Left lobe of liver (tissue), 2 donors: ENCODE data around the gene CYP11A1. TPM values are rescaled to one million over a fixed set of nuclear protein-coding genes. Genes with fewer than 3 reads are reported as not detected.

Source experiments
- ATAC-seq: fragments of 200-7000 bp; cut with Tn5 transposase; one replicate; pipeline ENCODE4 v1.9.1; 2020; ENCODE audit warnings: mild to moderate bottlenecking, moderate library complexity
- DNase-seq: peaks from one replicate; pipeline ENCODE4 v3.0.0-alpha.2; 2020; ENCODE audit warnings: low spot score
- total RNA-seq: library from RNA; stranded (reverse); gene quantifications from one replicate; pipeline ENCODE4 v1.2.1, GENCODE V29; 2021
- donor health status: DM: no; HTN: no; CAD: no; lungs with moderate emphysema.
- donor health status: DM: no; HTN: yes; CAD: no.

The CYP11A1 gene
- total RNA-seq, 1 donor from 2014 or later = 3.0 TPM

DNA sequence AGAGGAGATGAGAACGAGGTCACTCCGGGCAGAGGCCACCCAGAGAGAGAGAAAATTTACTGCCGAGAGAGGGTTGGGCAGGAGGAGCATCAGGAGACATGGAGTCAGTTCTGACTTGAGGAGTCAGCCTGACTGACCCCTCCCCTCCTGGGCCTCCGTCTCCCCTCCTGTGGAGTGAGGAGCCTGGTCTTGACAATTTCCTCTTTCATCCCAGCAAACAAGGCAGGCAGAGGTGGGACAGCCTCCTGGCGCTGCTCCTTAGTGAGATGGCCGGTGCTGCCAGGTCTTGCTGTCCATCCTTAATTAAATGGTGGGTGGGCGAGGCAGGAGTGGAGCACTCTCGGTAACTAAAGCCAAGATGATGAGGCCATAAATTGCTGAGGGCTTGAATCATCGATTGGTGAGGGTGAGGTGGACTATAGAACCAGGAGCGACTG lies 60.6 kb downstream of the CYP11A1 start:
- no peak for ATAC-seq
- no peak for DNase-seq

DNA sequence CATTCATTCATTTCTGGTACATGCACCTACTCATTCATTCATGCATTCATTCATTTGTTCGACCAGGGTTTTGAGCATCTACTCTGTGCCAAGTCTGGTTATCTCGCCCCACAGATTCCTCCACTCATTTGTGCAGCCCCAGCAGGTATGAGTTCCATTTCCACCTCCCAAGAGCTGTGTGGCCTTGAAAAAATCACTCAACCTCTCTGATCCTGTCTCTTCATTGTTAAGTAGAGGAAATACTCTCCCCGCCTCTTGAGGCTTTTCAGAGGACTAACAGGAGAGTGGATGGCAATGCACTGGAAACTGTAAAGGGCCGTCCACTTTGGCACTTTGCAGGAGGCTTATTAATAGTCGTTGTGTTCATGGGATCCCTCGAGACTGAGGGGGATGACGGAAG lies 61.8 kb downstream of the CYP11A1 start:
- ATAC-seq (no peak), DNase-seq (no peak)

DNA sequence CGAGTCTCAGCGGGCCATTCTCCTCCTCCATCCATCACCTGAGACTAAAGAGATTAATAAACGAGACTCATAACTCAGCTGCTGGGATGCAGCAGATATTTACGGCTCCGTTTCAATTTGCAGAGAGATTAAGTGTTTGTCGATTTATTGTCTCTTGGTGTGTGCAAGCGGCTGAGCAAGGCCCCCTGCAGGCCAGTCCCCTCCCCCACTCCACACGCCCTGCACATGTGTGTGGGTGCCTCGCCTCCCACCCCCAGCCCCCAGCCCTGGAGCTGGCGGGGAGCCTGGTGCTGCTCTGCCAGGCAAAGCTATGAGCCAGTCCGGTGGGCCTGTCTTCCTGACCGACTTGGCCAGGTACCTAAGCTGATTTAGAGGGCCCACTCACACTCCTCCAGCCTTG lies 63.0 kb downstream of the CYP11A1 start:
- DNase-seq (no peak), ATAC-seq (no peak)

DNA sequence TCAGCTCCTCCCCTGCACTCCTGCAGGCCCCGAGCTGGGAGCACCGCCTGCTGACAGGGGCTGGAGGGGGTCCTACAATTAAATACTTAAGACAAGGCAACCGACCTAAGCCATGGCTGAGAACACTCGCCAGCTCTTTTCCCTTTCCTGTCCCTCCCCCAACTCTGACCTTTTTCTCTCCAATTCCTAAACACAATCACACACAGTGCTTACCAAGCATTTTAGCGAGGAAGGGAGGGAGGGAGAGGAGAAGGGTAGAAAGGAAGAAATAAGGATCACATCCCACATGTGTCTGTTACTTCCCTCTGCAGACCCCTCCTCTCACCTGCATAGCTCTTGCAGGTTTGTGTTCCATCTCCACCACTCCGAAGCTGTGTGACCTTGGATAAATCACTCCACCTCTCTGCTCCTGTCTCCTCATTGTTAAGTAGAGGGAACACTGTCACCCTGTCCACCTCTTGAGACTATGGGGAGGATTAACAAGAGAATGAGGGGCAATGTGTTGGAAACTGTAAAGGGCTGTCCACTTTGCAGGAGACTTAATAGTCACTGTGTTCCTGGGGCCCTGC lies 63.6 kb downstream of the CYP11A1 start:
- ATAC-seq (no peak), DNase-seq (no peak)

DNA sequence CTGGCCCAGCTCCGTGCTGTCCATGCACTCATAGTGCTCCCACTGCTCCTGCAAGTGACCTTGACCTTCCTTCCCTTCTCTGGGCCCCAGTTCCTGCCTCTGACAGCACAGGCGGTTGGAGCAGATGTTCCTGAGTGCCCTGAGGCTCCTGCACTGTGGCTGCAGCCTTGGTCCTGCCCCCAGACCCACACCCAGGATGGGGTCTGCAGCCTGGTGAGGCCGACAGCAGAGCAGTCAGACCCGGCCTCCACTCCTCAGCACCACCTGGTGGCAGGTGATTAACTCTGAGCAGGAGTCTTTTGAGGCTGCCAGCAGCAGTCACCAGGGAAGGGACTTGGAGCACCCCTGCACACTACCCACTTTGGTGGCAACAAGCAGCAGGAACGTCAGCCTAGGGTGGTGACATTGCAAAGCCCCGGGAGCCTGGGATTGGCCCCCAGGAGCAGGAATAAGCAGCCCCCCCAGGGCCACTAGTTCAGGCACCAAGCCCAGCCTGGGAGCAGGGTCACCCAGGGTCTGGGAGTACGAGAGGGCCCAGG lies 64.6 kb downstream of the CYP11A1 start:
- ATAC-seq = peak; percentile 66
- no peak for DNase-seq

DNA sequence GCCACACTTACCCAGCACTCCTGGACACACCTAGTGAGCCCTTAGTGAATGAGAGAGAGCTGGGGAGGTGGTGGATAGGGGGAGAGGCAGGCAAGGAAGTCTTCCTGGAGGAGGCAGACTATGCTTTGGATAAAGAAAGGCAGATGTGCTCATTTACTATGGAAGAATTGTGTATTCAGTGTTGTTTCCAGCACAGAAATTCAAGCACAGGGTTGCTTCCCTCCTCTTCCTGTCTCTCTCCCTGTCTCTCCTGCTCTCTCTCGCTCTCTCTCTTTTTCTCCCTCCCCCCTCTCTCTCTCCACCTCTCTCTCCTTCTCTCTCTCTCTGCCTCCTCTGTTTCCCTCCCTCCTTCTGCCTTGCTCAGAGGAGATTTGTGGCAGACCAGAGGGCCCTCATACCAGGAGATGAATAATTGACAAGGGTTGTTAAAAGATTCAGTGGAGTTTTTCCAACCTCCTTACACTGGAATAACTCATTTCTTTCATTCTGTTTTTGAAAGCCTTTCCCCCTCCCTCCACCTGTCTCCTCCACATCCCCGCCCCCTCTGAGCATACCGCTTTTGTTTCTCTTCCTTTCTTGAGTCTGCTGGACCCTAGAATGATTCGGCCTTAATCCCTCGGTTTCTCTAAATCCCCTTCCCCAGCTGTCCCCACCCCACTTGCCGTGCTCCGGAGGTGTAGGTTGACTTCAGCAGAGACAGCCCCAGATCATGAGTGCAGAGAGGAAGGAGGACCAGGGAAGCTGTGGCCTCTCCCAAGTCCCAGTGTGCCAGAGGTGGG lies 65.7 kb downstream of the CYP11A1 start:
- no peak for DNase-seq
- no peak for ATAC-seq

DNA sequence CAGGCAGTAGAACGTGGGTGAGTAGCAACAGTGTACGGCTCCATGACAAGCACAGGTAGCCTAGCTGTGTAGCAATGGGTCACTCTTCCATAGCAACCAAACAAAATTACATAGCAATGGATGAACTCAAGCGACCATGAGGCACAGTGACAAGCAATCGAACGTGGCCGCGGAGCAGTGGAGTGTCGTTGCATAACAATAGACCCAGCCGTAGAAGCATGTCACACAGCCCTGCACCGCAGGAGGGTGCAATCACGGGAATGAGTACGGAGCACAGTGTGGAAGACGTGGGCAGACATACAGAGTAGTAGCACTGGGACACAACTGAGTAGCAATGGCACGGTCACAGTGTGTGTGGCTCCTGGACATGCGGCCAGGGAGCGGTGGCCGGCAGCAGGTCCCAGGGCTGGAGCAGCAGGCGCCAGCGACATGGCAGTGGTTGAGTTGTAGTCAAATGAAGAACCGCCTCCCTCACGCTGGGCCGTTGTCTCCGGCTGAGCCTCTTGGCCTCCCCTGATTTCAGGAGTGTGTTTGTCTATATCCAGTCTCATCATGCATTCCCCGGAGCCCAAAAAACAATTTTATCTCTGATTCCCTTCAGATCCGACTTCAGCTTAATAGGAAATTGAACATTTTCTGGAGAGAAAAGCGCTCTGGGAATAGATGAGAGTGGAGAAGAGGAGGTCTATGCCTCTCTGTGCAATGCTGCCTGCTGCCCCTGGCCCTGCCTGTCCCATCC lies 67.2 kb downstream of the CYP11A1 start:
- DNase-seq = no peak
- ATAC-seq = peak; percentile 54

DNA sequence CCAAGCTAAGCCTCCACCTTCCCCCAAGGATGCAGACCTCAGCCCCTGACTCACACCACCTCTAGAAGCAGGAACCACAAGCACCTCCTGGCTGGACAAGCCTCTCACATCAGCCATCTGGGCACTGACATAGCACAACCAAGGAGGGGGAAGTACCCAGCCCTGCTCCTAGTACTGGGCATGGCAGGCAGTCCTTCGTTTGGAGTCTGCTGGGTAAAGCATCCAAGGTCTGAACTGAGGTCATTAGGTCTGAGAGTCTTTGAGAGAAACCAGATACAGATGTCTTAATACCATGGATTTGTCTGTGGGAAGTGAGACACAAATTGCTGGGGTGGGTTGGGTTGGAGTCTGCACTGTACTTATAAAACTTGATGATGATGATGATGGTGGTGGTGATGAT lies 69.6 kb downstream of the CYP11A1 start:
- DNase-seq = no peak
- no peak for ATAC-seq

DNA sequence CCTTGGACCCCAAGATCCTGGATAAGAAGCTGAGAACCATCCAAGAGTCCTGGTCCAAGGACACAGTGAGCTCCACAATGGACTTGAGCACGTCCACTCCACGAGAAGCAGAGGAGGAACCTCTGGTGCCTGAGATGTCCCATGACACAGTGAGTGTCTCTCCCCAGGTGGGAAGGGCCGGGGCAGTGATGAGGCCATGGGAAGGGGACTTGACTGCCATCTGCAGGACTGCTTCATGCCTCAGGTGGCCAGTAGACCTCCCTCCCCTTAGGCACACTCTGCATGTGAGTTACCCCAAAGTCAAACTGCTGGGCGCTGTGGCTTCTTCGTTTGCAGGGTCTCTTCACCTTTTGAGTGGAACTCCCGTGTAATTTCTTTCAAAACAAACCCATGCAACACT lies 71.6 kb downstream of the CYP11A1 start:
- DNase-seq = no peak
- no peak for ATAC-seq

DNA sequence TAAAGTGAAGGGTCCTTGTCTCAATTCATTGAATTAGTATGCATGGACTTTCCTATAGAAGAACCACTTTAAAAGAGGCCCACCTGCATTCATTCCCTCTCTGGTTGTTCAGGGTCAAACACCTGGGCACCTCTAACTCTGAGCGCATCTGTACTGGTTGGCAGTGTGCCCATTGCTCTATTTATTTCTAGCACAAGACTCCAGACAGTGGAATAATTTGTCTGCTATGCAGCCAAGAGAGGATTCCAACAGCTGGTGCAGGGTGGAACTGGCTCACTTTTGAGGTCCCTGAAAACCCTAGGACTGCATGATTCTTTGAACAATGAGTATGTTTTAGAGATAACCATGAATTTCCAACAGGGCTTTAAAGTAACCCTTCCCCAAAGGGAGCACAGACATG lies 73.4 kb downstream of the CYP11A1 start:
- no peak for ATAC-seq

DNA sequence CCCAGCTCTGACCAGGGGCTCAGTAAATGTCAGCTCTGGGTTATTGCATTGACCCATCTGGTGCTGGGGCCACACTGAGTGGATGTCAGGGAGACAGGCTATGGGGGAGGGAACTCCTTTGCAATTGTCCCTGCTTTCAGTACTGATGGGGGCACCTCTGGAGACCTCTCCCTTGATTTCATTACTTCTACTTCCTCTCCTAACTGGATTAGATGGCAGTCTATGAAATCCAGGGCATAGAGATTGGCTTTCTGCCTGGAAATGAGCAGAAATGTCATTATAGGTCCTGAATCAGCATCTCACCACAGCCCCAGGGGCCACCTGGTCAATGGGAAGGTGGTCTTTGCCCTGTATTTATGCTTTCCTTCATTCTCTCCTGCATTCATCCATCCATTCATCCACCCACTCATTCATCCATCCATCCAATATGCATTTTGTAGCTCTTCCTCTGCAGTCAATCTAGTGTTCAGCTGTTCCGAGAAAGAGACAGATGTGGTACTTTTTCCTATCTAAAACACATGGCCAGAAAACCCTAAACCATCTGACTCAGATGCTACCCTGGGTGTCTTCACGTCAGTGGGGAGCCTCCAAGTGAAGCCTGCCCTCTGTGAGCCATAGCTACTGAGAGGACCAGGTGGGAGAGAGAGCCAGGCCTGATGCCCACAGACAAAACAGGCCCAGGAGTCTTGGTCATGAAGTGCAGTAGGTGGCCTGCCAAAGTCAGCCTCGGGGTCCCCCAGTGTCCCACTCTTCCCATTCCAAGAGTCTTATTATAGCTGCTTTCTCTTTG lies 74.2 kb downstream of the CYP11A1 start:
- DNase-seq (no peak), ATAC-seq (no peak)

More for the DNA sequence above, 73.4 kb downstream of the CYP11A1 start:
- DNase-seq = no peak

DNA sequence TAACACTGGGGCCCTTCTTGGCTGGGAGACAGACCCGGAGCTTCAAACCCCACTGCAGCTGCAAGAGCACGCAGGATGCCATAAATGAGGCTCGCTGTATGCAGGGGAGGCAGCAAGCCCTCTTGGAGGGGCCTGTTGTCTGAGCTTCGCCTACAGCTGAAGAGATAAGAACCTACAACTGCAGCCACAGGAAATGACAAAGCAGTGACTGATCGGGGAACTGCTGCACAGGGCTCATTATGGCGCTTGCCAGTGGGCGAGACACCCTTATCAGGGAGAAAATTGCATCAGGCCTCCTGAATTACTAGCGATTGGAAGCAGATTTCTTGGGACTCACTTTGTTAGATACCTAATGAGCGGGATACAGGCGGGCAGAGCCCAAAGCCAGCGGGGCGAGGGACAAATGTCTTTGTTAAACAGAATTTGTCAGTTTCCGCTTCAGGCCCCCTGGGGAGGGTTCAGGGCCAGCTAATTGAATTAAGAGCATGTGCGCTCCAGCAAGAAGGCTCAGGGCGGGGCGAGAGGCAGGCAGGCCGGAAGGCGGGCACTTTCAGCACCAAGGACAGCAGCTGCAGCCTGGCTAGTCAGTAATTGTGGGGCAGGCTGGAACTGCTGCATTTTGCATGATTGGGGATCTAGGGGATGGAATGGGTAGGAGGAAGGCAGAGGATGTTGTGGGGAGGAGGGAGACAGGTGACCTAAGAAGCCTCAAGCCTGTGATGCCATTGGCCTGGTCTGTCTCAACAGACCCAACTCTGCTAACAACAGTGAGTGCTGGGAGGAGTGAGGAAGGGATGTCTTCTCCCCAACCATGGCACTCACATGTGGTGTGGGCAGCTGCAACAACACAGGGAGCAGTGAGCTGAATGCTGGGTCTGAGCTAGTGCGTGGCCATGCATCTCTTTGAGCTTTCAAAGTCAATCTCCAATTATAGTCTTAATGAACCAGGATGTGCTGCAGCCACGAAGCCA lies 76.1 kb downstream of the CYP11A1 start:
- ATAC-seq (peak; percentile 93), DNase-seq (peak; percentile 62)

DNA sequence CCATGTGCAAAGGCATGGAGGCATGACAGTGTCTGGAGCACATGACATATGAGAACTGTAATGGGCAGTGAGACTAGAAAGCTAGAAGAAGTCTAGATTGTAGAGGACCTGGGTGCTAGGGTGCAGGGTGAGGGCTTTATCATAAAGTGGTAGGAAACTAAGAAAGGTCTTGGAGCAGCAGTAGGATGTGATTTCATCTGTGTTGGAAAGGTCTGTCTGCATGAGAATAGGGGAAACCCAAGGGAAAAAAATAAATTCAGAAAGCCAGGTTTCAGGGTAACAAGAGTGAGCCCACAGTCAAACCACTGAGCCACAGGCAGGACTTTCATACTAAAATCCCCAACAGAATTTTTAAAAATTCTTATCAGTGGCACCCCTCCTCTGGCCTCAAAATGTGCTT lies 76.8 kb downstream of the CYP11A1 start:
- ATAC-seq (no peak), DNase-seq (no peak)

DNA sequence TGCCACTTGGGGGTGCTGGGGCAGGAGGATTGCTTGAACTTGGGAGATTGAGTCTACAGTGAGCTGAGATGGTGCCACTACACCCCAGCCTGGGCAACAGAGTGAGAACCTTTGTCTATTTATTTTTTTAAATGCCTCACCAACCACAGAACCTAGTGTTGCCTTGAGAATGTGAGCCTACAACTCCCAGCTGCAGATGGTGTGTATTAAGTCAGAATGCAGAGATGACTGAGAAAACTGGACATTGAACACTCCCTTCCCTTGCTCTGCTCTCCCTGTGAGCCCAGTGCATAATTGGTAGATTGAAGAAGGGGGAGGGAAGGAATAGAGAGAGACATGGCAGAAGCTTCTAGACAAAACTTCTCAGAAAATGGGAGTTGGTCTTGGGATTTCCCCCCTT lies 77.8 kb downstream of the CYP11A1 start:
- DNase-seq (no peak), ATAC-seq (no peak)

Other genes with a start within 250 kb of the CYP11A1 start
- 0.30 TPM for gene ISLR2, start 237.1 kb downstream of the CYP11A1 start, total RNA-seq
- 2.3 TPM for gene ISLR, start 193.9 kb downstream of the CYP11A1 start, total RNA-seq
- not detected for gene STRA6, start 164.9 kb downstream of the CYP11A1 start, total RNA-seq
- not detected for gene CCDC33, start 131.3 kb downstream of the CYP11A1 start, total RNA-seq
- 0.53 TPM for gene SEMA7A, start 66.3 kb upstream of the CYP11A1 start, total RNA-seq
- 15.4 TPM for gene UBL7, start 93.5 kb upstream of the CYP11A1 start, total RNA-seq
- gene ARID3B, start 173.6 kb upstream of the CYP11A1 start, total RNA-seq = 3.7 TPM
- 32.3 TPM for gene CLK3, start 248.2 kb upstream of the CYP11A1 start, total RNA-seq